ENCODE measurements around the gene CTSK.

CTSK gene

DNA sequence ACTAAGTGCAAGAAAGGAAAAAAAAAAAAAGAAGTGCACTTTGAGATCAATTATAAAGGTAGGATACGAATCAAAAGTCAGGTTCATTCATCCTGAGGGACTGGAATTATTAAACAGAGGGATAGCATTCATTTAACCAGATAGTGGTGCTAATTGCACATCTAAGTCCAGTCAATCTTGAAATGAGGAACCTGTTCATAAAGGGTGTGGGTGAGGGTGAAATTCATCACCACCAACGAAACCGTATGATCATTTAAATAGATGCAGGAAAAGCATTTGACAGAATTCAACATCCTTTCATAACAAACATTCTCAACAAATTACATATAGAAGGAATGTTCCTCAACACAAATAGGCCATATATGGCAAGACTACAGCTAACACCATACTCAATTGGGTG is 48.0 kb downstream of the CTSK start:
- no peak for DNase-seq (ENCODE audit: low read depth)

DNA sequence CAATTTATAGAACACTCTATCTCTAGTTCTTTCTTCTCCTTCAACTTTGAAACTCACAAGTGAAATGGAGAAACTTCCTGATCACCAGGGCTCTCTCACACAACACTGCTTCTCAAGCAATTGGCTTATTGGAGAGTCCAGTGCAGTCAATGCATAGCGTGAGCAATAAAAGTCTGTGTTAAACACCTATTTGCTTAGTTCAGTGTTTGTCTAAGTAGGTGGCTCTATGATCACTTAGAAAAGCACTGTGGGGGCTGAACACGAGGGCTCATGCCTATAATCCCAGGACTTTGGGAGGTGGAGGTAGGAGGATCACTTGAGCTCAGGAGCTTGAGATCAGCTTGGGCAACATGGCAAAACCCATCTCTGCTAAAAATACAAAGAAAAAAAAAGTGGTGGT is 54.6 kb downstream of the CTSK start:
- no peak for DNase-seq (ENCODE audit: low read depth)

GRCh38 chr1:150751443-150751842 is 56.6 kb downstream of the CTSK start:
- no peak for DNase-seq (ENCODE audit: low read depth)

- no peak for DNase-seq (ENCODE audit: low read depth)
Measured at GRCh38 chr1:150749720-150750311, 58.2 kb downstream of the CTSK start.

- no peak for DNase-seq (ENCODE audit: low read depth)
Measured at GRCh38 chr1:150748878-150749719, 59.0 kb downstream of the CTSK start.
